ENCODE measurements around the gene WFDC13. TPM values are rescaled to one million over a fixed set of nuclear protein-coding genes. Genes with fewer than 3 reads are reported as not detected.
"Not testable (repeated sequence)": the region's sequence is repeated elsewhere in the genome, so short reads cannot be mapped to it uniquely, and the experiment has no call there.

The WFDC13 gene
- total RNA-seq, 2 donors from 2014 or later = not detected

GRCh38 chr20:45685896-45686295, 15.9 kb upstream of the WFDC13 start:
- intact Hi-C loops (cut with DNase I) = no loop called here
- H3K27ac ChIP-seq = no peak overlapping the region
- no peak for TF ChIP-seq CTCF (IDR thresholded peaks at IDR 0.05)
- TF ChIP-seq POLR2AphosphoS5 (IDR thresholded peaks at IDR 0.05) = no peak
- TF ChIP-seq POLR2A (IDR thresholded peaks at IDR 0.05) = no peak
- DNase-seq (ENCODE audit: low spot score) = no peak
- H3K27me3 ChIP-seq (replicated peaks; ENCODE audit: insufficient read depth) = no peaks in the 10 kb centered on the region
- 57% methylated on average over 3 of the region's 3 CpGs for WGBS
- no peak overlapping the region for H3K4me3 ChIP-seq
- no peaks in the 10 kb centered on the region for H3K9me3 ChIP-seq
- H3K4me1 ChIP-seq (replicated peaks) = no peaks in the 10 kb centered on the region
- no peaks in the 10 kb centered on the region for H3K36me3 ChIP-seq

- H3K36me3 ChIP-seq; H3K4me3 ChIP-seq; DNase-seq (ENCODE audit: low spot score); intact Hi-C loops (cut with DNase I); H3K4me1 ChIP-seq (replicated peaks); H3K9me3 ChIP-seq; H3K27ac ChIP-seq; H3K27me3 ChIP-seq (replicated peaks; ENCODE audit: insufficient read depth): not testable (repeated sequence)
- WGBS = 66% methylated on average over 12 of the region's 12 CpGs
These were observed 8.5 kb upstream of the WFDC13 start for GRCh38 chr20:45693346-45693745.

- intact Hi-C loops (cut with DNase I) = no loop called here
These were observed 6.3 kb upstream of the WFDC13 start for GRCh38 chr20:45695496-45695895.

DNA sequence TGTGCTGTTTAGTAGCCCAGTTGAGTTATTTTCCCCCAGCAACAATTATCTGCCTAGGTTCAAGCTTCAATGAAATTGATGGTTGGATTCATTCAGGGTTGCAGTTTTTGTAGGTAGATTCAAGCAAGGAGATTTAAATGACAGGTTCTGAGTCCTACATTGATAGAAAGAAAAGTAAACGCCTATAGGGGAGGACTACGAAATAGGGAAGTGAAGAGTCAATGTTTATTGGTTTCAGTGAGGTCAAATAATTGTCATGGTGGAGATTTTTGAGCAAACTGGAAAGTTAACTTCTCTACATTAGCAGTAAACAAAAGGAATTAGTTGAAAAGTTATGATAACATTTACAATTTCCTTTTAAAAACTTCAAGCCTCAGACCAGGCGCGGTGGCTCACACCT, 734 bp upstream of the WFDC13 start:
- no peak overlapping the region for H3K27ac ChIP-seq
- no peaks in the 10 kb centered on the region for H3K9me3 ChIP-seq
- H3K4me1 ChIP-seq (replicated peaks) = no peaks in the 10 kb centered on the region
- H3K36me3 ChIP-seq = no peaks in the 10 kb centered on the region
- no peak for TF ChIP-seq CTCF (IDR thresholded peaks at IDR 0.05)
- no peak for TF ChIP-seq POLR2AphosphoS5 (IDR thresholded peaks at IDR 0.05)
- TF ChIP-seq POLR2A (IDR thresholded peaks at IDR 0.05) = no peak
- no peak for DNase-seq (ENCODE audit: low spot score)
- WGBS = 50% methylated on average over 4 of the region's 4 CpGs
- intact Hi-C loops (cut with DNase I) = no loop called here
- H3K4me3 ChIP-seq = no peak overlapping the region
- no peaks in the 10 kb centered on the region for H3K27me3 ChIP-seq (replicated peaks; ENCODE audit: insufficient read depth)

More at GRCh38 chr20:45695496-45695895, 6.3 kb upstream of the WFDC13 start:
- Histone ChIP-seq H3K4me1 (replicated peaks) (no peaks in the 10 kb centered on the region), H3K36me3 (no peaks in the 10 kb centered on the region), H3K27ac (no peak overlapping the region), H3K27me3 (replicated peaks; ENCODE audit: insufficient read depth) (no peaks in the 10 kb centered on the region), H3K4me3 (no peak overlapping the region), H3K9me3 (no peaks in the 10 kb centered on the region)
- 67% methylated on average over 2 of the region's 2 CpGs for WGBS
- DNase-seq (ENCODE audit: low spot score) = no peak
- TF ChIP-seq CTCF (IDR thresholded peaks at IDR 0.05) (no peak), POLR2AphosphoS5 (IDR thresholded peaks at IDR 0.05) (no peak)

GRCh38 chr20:45704969-45705637, 3.3 kb downstream of the WFDC13 start, which contains the start of gene WFDC10B:
Gene WFDC10B, minus strand, starts transcription at chr20:45705019. Its CDS starts 19,027 bp downstream, at chr20:45685992.
- H3K9me3 ChIP-seq = no peaks in the 10 kb centered on the region
- 92% methylated on average over 1 of the region's 1 CpG for WGBS
- intact Hi-C loops (cut with DNase I) = no loop called here

DNA sequence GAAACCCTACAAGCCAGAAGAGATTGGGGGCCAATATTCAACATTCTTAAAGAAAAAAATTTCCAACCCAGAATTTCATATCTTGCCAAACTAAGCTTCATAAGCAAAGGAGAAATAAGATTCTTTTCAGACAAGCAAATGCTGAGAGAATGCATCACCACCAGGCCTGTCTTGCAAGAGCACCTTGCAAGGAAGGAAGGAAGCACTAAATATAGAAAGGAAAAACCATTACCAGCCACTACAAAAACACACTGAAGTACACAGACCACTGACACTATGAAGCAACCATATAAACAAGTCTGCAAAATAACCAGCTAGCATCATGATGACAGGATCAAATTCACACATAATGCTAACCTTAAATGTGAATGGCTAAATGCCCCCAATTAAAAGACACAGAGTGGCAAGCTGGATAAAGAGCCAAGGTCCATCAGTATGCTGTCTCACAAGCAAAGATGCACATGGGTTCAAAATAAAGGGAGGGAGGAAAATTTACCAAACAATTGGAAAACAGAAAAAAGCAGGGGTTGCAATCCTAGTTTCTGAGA, 14.4 kb downstream of the WFDC13 start:
- H3K27ac ChIP-seq; intact Hi-C loops (cut with DNase I): not testable (repeated sequence)

More at GRCh38 chr20:45704969-45705637, 3.3 kb downstream of the WFDC13 start, which contains the start of gene WFDC10B:
- H3K27me3 ChIP-seq (replicated peaks; ENCODE audit: insufficient read depth) = no peaks in the 10 kb centered on the region
- DNase-seq (ENCODE audit: low spot score) = no peak
- H3K4me1 ChIP-seq (replicated peaks) = no peaks in the 10 kb centered on the region
- no peak within 1 kb of the TSS for H3K4me3 ChIP-seq
- no peak within 1 kb of the TSS for H3K27ac ChIP-seq
- no peaks in the 10 kb centered on the region for H3K36me3 ChIP-seq
- no peak for TF ChIP-seq POLR2A (IDR thresholded peaks at IDR 0.05)
- TF ChIP-seq POLR2AphosphoS5 (IDR thresholded peaks at IDR 0.05) = no peak
- TF ChIP-seq CTCF (IDR thresholded peaks at IDR 0.05) = no peak

More for the DNA sequence above, 14.4 kb downstream of the WFDC13 start:
- not testable (repeated sequence) for H3K4me1 ChIP-seq (replicated peaks); H3K36me3 ChIP-seq; DNase-seq (ENCODE audit: low spot score); H3K9me3 ChIP-seq; H3K27me3 ChIP-seq (replicated peaks; ENCODE audit: insufficient read depth); H3K4me3 ChIP-seq

Data from prostate gland (tissue), 2 donors.